Measurements from ENCODE around the gene ORM2. TPM values are rescaled to one million over a fixed set of nuclear protein-coding genes. Genes with fewer than 3 reads are reported as not detected.

The ORM2 gene
- total and polyA plus RNA-seq, 9 of the 15 experiments (the other 6 are each of a cell fraction or from before 2014, with no cell fraction given), result 0.98 TPM; not detected in 8

- Histone ChIP-seq H3K9ac (ENCODE audit: insufficient read depth in 1 of 2, low read depth in 2 of 2, low read length in 2 of 2) (no peak overlapping the region), H3K9me3 (replicated peaks; ENCODE audit: control insufficient read depth, insufficient read depth, low read depth, low read length) (no peaks in the 10 kb centered on the region), H2AFZ (ENCODE audit: low read depth, low read length) (no peak overlapping the region), H3K36me3 (ENCODE audit: control insufficient read depth, insufficient read depth, low read length) (no peaks in the 10 kb centered on the region), H3K79me2 (ENCODE audit: control insufficient read depth, insufficient read depth, low read length) (no peaks in the 10 kb centered on the region), H3K9me1 (ENCODE audit: control insufficient read depth, insufficient read depth, low read length) (no peaks in the 10 kb centered on the region), H3K4me2 (ENCODE audit: insufficient read depth, low read length) (no peak overlapping the region), H3K4me1 (replicated peaks in 1 of 2; ENCODE audit: control insufficient read depth in 2 of 2, insufficient read depth in 2 of 2, low read length in 2 of 2) (no peaks in the 10 kb centered on the region; a peak in 1 of 5 replicates), H4K20me1 (replicated peaks; ENCODE audit: control insufficient read depth, insufficient read depth, low read length) (no peaks in the 10 kb centered on the region), H3K4me3 (no peak overlapping the region), H3K27me3 (ENCODE audit: control insufficient read depth in 2 of 2, insufficient read depth in 2 of 2, low read length in 2 of 2) (peaks cover 16 to 30% of the 10 kb centered on the region in 2 experiments), H3K27ac (ENCODE audit: extremely low read depth, low read depth, low read length) (no peak overlapping the region)
- DNase-seq (ENCODE audit: extremely low read depth in 1 of 4, low spot score in 3 of 4) (no peak), FAIRE-seq (no peak), ATAC-seq (no peak)
- BruUV-seq (replicated peaks), result no TSS peak
- in situ Hi-C loops (cut with MboI) (no loop called here), intact Hi-C loops (cut with micrococcal nuclease) (no loop called here)
- TF ChIP-seq RBM25 (IDR thresholded peaks at IDR 0.05; ENCODE audit: low read depth, low read length, severe bottlenecking), result peak; percentile 85
- TF ChIP-seq, protein P1, sequence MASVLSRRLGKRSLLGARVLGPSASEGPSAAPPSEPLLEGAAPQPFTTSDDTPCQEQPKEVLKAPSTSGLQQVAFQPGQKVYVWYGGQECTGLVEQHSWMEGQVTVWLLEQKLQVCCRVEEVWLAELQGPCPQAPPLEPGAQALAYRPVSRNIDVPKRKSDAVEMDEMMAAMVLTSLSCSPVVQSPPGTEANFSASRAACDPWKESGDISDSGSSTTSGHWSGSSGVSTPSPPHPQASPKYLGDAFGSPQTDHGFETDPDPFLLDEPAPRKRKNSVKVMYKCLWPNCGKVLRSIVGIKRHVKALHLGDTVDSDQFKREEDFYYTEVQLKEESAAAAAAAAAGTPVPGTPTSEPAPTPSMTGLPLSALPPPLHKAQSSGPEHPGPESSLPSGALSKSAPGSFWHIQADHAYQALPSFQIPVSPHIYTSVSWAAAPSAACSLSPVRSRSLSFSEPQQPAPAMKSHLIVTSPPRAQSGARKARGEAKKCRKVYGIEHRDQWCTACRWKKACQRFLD (CRISPR knock-in tag; IDR thresholded peaks at IDR 0.05), result no peak
- 16% methylated on average over 8 of the region's 8 CpGs for WGBS (ENCODE audit: insufficient coverage, low coverage, missing lambda C conversion rate)
- ChIA-PET POLR2A (interaction anchor here (0.6 to 1.0 kb wide), 2 partner anchors 24 to 278 kb away, joined by 3 to 4 read pairs; no protein-coding TSS in a partner anchor), CTCF (ENCODE audit: low intra/inter-chr PET ratio) (no interaction called here)
Observed at GRCh38 chr9:114314881-114315722, 14.6 kb upstream of the ORM2 start.

Measured in K562 (cell line).